Central memory CD8-positive, alpha-beta T cell (primary cell): Measurements from ENCODE around the gene LSM4.
"Not testable (repeated sequence)": the region's sequence is repeated elsewhere in the genome, so short reads cannot be mapped to it uniquely, and the experiment has no call there.

Source experiments
- ATAC-seq: fragments of 150-1000 bp; cut with Tn5 transposase; replicated peaks from 2 replicates; pipeline ENCODE4 v1.10.0; 2022; ENCODE audit warnings: mild to moderate bottlenecking, moderate FRiP score, moderate number of reproducible peaks; ENCODE audit not compliant: poor library complexity, severe bottlenecking; ENCODE audit errors: extremely low read depth
- DNase-seq, 2 donors: peaks; one replicate each; pipeline ENCODE4 v3.0.0; 2021; ENCODE audit warnings: low spot score in 2 of 2
- H3K27ac Mint-ChIP-seq: one replicate; pipeline ENCODE4 v1.8.0; 2022; ENCODE audit warnings: low read depth, mild to moderate bottlenecking, moderate library complexity, mixed read lengths
- H3K27me3 Mint-ChIP-seq: one replicate; pipeline ENCODE4 v1.8.0; 2022; ENCODE audit warnings: mixed read lengths
- H3K36me3 Mint-ChIP-seq: one replicate; pipeline ENCODE4 v1.8.0; 2022; ENCODE audit warnings: mild to moderate bottlenecking, moderate library complexity, mixed read lengths; ENCODE audit not compliant: insufficient read depth
- H3K4me1 Mint-ChIP-seq: one replicate; pipeline ENCODE4 v1.8.0; 2022; ENCODE audit warnings: mixed read lengths
- H3K4me3 Mint-ChIP-seq: one replicate; pipeline ENCODE4 v1.8.0; 2022; ENCODE audit warnings: mild to moderate bottlenecking, moderate library complexity, mixed read lengths
- H3K9me3 Mint-ChIP-seq: one replicate; pipeline ENCODE4 v1.8.0; 2022; ENCODE audit warnings: mixed read lengths

LSM4 gene

DNA sequence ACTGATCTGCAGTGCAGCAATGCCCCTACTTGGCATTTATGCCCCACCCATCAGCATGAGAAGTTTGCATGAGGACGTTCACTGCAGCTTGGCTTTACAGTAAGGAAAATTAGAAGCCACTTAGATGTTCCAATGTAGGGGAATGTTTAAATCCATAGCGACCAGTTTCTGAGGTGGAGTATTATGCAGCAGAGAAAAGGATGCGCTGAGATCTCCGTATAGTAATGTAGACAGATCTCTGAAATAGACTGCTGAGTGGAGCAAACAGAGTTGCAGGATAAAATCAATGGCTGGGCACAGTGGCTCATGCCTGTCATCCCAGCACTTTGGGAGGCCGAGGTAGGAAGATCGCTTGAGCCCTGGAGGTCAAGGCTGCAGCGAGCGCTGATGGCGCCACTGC, 27.6 kb upstream of the LSM4 start:
- peaks cover 29% of the 10 kb centered on the region for H3K36me3 Mint-ChIP-seq
- no peak for ATAC-seq
- no peaks in the 10 kb centered on the region for H3K9me3 Mint-ChIP-seq
- peaks cover 23% of the 10 kb centered on the region for H3K4me1 Mint-ChIP-seq
- no peak overlapping the region for H3K4me3 Mint-ChIP-seq
- no peak overlapping the region for H3K27ac Mint-ChIP-seq
- no peaks in the 10 kb centered on the region for H3K27me3 Mint-ChIP-seq
- DNase-seq: no peak

DNA sequence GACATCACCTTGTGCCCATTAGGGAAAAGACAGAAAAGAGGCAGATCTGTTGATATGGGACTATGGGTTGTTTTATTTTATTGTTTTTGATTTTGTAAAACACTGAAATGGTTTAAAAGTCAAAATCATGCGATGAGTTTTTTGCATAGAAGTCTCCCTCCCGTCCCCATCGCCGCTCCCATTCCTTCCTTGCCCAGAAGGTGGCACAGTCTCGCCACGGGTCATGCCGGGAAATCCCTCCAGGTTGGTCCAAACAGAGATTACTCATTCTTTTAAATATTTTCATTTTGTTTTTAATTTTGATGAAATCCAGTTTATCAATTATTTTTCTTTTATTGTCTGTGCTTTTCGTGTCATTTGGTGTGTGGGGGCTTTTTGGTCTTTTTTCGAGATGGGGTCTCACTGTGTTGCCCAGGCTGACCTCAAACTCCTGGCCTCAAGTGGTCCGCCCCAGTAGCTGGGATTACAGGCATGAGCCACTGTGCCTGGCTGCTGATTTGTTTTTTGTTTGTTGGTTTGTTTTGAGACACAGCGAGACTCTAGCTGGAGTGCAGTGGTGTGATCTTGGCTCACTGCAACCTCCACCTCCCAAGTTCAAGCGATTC, 26.8 kb upstream of the LSM4 start:
- H3K27me3 Mint-ChIP-seq: no peaks in the 10 kb centered on the region
- peaks cover 23% of the 10 kb centered on the region for H3K4me1 Mint-ChIP-seq
- ATAC-seq (no peak), DNase-seq (no peak)
- H3K27ac Mint-ChIP-seq: no peak overlapping the region
- no peaks in the 10 kb centered on the region for H3K9me3 Mint-ChIP-seq
- H3K36me3 Mint-ChIP-seq: peaks cover 29% of the 10 kb centered on the region
- H3K4me3 Mint-ChIP-seq: no peak overlapping the region

DNA sequence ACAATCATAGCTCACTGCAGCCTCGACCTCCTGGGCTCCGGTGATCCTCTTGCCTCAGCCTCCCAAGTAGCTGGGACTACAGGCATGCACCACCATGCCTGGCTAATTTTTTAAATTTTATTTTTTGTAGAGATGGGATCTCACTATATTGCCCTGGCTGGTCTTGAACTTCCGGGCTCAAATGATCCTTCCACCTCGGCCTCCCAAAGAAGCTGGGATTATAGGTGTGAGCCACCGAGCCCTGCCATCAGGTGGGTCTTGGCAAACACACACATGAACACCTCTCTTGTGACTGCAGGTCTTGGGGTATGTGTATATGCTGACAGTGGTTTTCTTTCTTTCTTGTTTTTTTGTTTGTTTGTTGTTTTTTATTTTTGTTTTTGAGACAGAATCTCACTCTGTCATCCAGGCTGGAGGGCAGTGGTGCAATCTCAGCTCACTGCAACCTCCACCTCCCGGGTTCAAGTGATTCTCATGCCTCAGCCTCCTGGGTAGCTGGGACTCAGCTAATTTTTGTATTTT, 26.0 kb upstream of the LSM4 start:
- not testable (repeated sequence) for H3K27ac Mint-ChIP-seq, H3K27me3 Mint-ChIP-seq, H3K4me3 Mint-ChIP-seq, DNase-seq, H3K9me3 Mint-ChIP-seq, ATAC-seq
- Mint-ChIP-seq H3K36me3 (peaks cover 34% of the 10 kb centered on the region), H3K4me1 (peaks cover 23% of the 10 kb centered on the region)

DNA sequence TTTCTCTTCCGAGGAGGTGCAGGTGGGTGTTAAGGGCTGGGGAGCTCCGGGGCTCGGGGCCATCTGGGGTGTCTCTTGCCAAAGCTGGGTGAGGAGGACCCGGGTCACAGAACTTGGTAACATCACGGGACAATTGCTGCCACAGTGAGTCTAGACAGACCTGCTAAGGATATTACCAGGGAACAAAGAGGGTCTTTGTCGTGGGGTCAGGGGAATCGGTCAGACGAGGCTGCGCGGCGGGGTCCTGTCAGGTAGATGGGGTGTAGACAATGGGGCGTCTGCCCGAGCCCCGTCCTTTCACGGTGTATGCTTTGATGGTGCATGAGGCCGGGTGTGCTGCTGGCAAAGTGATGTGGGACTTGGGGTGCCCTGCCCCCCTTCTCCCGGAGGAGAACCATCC, 25.3 kb upstream of the LSM4 start:
- Mint-ChIP-seq H3K27ac (no peak overlapping the region), H3K27me3 (no peaks in the 10 kb centered on the region), H3K4me3 (no peak overlapping the region), H3K9me3 (no peaks in the 10 kb centered on the region), H3K4me1 (peaks cover 17% of the 10 kb centered on the region), H3K36me3 (peaks cover 34% of the 10 kb centered on the region)
- no peak for ATAC-seq
- no peak for DNase-seq

DNA sequence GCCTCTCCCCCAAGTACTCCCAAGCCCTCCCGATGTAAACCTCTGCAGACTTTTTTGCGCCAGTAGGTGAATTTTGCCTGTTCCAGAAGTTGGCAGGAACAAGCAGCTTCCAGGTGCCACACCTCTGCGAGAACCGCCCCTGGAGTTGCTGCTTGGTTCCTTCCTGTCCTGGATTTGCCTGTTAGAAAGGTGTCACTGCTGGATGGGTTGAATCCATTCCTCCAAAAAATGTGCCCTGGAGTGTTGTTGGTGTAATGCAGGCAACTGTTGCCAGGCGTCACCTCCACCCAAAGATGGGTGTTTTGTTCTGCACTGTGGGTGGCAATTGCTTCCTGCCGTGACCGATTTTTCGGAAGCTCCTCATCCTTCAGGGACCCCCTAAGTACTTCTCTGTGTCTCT, 23.2 kb upstream of the LSM4 start:
- DNase-seq (no peak), ATAC-seq (no peak)
- Mint-ChIP-seq H3K9me3 (no peaks in the 10 kb centered on the region), H3K4me1 (peaks cover 22% of the 10 kb centered on the region), H3K36me3 (peaks cover 36% of the 10 kb centered on the region), H3K27me3 (no peaks in the 10 kb centered on the region), H3K27ac (no peak overlapping the region), H3K4me3 (no peak overlapping the region)

DNA sequence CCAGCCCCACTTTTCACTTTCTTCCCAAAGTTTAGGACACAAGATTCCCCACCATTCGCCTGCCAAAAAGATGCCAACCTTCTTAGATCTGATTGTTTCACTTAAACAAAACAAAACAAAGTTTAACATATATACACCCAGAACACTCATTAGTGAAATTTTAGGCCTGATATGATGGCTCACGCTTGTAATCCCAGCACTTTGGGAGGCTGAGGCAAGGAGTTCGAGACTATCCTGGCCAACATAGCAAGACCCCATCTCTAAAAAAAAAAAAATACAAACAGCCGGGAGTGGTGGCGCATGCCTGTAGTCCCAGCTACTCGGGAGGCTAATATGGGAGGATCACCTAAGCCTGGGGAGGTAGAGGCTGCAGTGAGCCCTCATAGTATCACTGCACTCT, 22.4 kb upstream of the LSM4 start:
- no peak for ATAC-seq
- H3K4me3 Mint-ChIP-seq: no peak overlapping the region

DNA sequence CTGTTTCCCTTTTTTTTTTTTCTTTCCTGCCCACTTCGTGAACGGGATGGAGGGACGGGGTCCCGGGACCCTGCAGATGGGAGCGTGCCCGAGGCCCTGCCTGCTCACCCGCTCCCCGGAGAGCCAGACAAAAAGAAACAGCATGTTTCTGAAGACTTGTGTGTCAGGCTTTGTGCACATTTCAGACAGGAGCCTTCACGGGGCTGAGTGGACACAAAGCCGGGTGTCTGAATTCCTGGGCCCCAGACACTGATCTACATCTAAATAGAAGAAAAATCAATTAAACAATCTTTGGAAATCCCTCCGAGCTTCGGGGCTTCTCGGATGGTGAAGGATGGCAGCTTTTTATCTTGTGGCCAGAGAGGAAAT, 21.7 kb upstream of the LSM4 start:
- no peak for DNase-seq
- ATAC-seq: no peak
- Mint-ChIP-seq H3K36me3 (peaks cover 32% of the 10 kb centered on the region), H3K4me3 (no peak overlapping the region), H3K27me3 (no peaks in the 10 kb centered on the region), H3K4me1 (peaks cover 27% of the 10 kb centered on the region), H3K27ac (no peak overlapping the region), H3K9me3 (no peaks in the 10 kb centered on the region)

More for the DNA sequence above, 22.4 kb upstream of the LSM4 start:
- no peak for DNase-seq
- no peak overlapping the region for H3K27ac Mint-ChIP-seq
- peaks cover 23% of the 10 kb centered on the region for H3K4me1 Mint-ChIP-seq
- peaks cover 36% of the 10 kb centered on the region for H3K36me3 Mint-ChIP-seq
- H3K9me3 Mint-ChIP-seq: no peaks in the 10 kb centered on the region
- H3K27me3 Mint-ChIP-seq: no peaks in the 10 kb centered on the region

DNA sequence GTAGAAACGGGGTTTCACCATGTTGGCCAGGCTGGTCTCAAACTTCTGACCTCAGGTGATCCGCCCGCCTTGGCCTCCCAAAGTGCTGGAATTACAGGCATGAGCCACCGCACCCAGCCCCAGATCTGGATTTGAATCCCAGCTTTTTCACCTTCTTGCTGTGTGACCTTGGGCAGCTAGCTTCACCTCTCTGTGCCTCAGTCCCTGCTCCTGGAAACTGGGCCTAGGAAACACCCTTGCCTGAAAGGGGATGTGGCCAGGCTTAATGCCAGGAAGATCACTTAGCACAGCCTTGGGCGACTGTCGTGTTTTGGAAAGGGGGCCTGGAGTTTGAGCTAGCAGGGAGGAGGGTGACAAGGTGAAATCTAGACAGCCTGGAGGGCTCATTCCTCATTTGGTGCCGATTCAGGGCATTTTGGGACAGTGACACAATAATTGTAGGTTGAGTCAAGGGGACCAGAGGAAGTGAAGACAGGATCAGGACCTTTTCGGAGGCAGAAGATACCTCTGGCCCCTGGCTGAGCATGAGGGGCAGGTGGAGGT, 19.3 kb upstream of the LSM4 start:
- peaks cover 26% of the 10 kb centered on the region for H3K4me1 Mint-ChIP-seq
- H3K27ac Mint-ChIP-seq: no peak overlapping the region
- no peaks in the 10 kb centered on the region for H3K27me3 Mint-ChIP-seq
- no peaks in the 10 kb centered on the region for H3K9me3 Mint-ChIP-seq
- H3K36me3 Mint-ChIP-seq: peaks cover 27% of the 10 kb centered on the region
- DNase-seq (no peak), ATAC-seq (no peak)
- H3K4me3 Mint-ChIP-seq: peak overlapping the region; percentile 87

DNA sequence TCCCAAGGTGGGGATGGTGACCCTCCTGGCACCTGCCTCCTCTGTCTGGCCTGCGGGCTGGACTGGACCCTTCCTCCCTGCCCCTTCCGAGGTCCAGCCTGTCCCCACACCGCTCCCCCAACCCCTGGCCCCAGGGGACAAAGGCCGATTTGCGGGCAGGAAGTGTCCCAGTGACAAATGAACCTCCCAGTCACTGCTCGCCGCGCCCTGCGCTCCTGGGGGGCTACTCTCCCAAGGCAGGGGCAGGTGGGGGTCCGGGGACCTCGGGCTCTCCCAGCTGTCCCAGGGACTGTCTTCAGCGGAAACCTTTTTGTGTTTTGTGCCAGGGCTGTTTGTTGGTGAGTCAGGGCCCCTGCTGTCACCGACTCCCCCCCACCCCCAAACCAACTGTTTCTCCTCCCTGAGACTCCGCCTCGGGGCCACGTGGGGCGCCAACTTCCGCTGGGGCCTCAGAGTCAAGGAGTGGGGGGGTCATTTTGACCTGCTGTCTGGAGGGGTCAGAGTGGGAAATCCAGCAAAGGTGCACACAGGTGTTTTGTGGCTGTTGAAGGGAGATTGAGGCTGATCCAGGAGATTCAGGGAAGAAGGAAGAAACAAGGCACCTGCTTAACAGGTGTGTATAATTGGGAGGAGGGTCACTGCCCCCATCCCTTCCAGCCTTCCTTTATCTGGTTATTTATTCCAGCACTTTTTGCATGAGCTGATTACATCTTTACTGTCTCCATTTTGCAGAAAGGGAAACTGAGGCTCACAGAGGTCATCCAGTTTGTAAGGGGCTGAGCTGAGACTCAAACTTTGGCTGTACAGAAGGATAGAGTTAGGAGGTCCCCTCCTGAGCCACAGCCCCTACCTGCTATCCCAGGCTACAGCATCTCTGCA, 18.4 kb upstream of the LSM4 start:
- Mint-ChIP-seq H3K36me3 (peaks cover 21% of the 10 kb centered on the region), H3K27me3 (no peaks in the 10 kb centered on the region), H3K9me3 (no peaks in the 10 kb centered on the region), H3K4me3 (peak overlapping the region; percentile 87), H3K4me1 (peaks cover 16% of the 10 kb centered on the region), H3K27ac (peak overlapping the region; percentile 91)
- ATAC-seq (peak; percentile 81), DNase-seq (peak in 1 of 2 donors; percentile 25)

DNA sequence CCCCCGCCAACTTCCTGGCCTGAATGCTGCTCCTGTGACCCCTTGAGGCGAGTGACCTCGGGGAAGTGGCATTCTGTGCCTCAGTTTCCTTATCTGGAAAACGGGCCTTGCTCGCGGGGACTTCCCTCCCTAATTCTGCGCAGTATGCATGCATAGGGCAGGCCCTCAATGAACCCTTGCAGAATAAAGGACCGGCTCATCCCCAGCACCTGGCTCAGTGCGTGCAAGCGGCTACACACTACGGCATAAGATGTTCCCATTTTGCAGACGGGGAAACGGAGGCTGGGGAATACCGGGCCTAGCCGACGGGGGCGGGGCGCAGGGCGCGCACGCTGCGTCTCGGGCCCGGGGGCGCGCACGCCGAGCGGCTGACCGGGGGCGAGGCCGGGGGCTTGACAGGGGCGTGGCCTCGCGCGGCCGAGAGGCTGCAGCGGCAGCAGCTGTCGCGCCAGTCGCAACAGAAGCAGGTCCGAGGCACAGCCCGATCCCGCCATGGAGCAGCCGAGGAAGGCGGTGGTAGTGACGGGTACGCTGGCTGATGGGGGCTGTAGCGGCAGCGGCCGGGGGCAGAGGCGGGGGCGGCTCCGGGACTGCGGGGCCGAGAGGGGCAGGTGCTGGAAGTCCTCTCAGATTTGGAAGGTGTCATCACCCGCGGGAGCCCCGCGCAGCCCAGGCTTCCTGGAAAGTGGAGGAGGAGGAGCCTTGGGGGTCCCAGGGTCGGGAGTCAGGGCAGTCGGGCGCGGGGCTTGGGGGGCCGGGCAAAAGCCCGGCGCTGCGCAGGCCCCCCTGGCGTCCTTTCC, 17.5 kb upstream of the LSM4 start, which contains the start of gene PGPEP1:
PGPEP1 (plus strand) TSS at position 409 of the 800 bp plus-strand sequence; CDS start at position 493, 84 bp downstream.
- DNase-seq (peak in 1 of 2 donors; percentile 38), ATAC-seq (peak; percentile 50)
- peaks cover 13% of the 10 kb centered on the region for H3K4me1 Mint-ChIP-seq
- H3K9me3 Mint-ChIP-seq: no peaks in the 10 kb centered on the region
- peaks cover 21% of the 10 kb centered on the region for H3K36me3 Mint-ChIP-seq
- H3K27ac Mint-ChIP-seq: peak within 1 kb of the TSS; percentile 91
- no peaks in the 10 kb centered on the region for H3K27me3 Mint-ChIP-seq
- H3K4me3 Mint-ChIP-seq: peak within 1 kb of the TSS; percentile 87

DNA sequence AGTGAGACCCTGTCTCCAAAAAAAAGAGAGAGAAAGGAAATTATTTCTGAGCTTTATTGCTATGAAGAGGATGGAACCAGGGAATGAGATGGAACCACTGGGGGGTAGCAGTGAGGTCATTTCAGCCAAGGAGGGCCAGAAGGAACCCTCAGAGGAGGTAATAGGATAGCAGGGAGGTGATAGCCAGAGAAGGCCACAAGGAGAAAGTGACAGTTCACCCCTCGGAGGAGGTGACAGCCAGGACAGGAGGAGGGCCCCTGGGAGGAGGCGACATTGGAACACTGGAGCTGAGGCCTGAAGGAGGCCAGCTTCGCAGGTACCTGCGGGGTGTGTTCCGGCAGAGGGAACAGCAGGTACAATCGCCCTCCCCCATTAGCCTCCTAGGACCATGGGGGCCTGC, 16.8 kb upstream of the LSM4 start:
- Mint-ChIP-seq H3K4me1 (peaks cover 13% of the 10 kb centered on the region), H3K4me3 (peak overlapping the region; percentile 87), H3K27ac (peak overlapping the region; percentile 91), H3K27me3 (no peaks in the 10 kb centered on the region), H3K9me3 (no peaks in the 10 kb centered on the region), H3K36me3 (peaks cover 16% of the 10 kb centered on the region)
- DNase-seq (no peak), ATAC-seq (no peak)

DNA sequence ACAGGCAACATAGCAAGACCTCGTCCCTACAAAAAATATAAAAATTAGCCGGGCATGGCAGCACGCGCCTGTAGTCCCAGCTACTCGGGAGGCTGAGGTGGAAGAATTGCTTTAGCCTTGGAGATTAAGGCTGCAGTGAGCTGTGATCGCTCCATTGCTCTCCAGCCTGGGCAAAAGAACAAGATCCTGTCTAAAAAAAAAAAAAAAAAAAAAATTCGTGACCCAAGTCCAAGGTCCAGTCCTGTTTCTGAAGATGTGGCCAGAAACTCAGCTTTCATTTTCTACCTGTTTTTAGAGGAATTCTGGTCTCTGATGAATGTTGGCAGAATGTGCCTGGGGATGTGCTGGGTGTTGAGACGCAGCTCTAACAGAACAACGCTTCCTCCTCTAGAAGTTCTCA, 15.7 kb upstream of the LSM4 start:
- DNase-seq: no peak
- Mint-ChIP-seq H3K4me1 (peaks cover 13% of the 10 kb centered on the region), H3K27me3 (no peaks in the 10 kb centered on the region), H3K9me3 (no peaks in the 10 kb centered on the region), H3K4me3 (peak overlapping the region; percentile 45), H3K27ac (no peak overlapping the region), H3K36me3 (peaks cover 11% of the 10 kb centered on the region)
- ATAC-seq: no peak
